Stimulated activated CD8-positive, alpha-beta memory T cell treated with anti-CD3 and anti-CD28 coated beads, Interleukin-7, amount 100 ng/mL, for 4 hours (primary cell): Measurements from ENCODE around the gene VWF.
"Not testable (repeated sequence)": the region's sequence is repeated elsewhere in the genome, so short reads cannot be mapped to it uniquely, and the experiment has no call there.

Source experiments
- DNase-seq, 2 donors: peaks; one replicate each; pipeline ENCODE4 v3.0.0-alpha.2; 2020; ENCODE audit warnings: low read depth in 2 of 2

Gene VWF

GRCh38 chr12:6033546-6033945, 90.9 kb downstream of the VWF start:
- DNase-seq: no peak

GRCh38 chr12:6032726-6033125, 91.7 kb downstream of the VWF start:
- no peak for DNase-seq

- DNase-seq: no peak
Observed at GRCh38 chr12:6031001-6031400, 93.5 kb downstream of the VWF start.

GRCh38 chr12:6030081-6030480, 94.4 kb downstream of the VWF start:
- no peak for DNase-seq

- no peak for DNase-seq
Observed at GRCh38 chr12:6029401-6029800, 95.1 kb downstream of the VWF start.

GRCh38 chr12:6026998-6027397, 97.5 kb downstream of the VWF start:
- no peak for DNase-seq

- not testable (repeated sequence) for DNase-seq
Observed at GRCh38 chr12:6025703-6026298, 98.7 kb downstream of the VWF start.

- not testable (repeated sequence) for DNase-seq
Observed at GRCh38 chr12:6024066-6024465, 100.4 kb downstream of the VWF start.

- no peak for DNase-seq
Observed at GRCh38 chr12:6020930-6021329, 103.5 kb downstream of the VWF start.

- not testable (repeated sequence) for DNase-seq
Observed at GRCh38 chr12:6020511-6020910, 104.0 kb downstream of the VWF start.

GRCh38 chr12:6019256-6019655, 105.2 kb downstream of the VWF start:
- DNase-seq: not testable (repeated sequence)

GRCh38 chr12:6018265-6018664, 106.2 kb downstream of the VWF start:
- no peak for DNase-seq

GRCh38 chr12:6016756-6017155, 107.7 kb downstream of the VWF start:
- DNase-seq: no peak

GRCh38 chr12:6016004-6016403, 108.5 kb downstream of the VWF start:
- not testable (repeated sequence) for DNase-seq

- DNase-seq: not testable (repeated sequence)
Observed at GRCh38 chr12:6015271-6015670, 109.2 kb downstream of the VWF start.

- DNase-seq: not testable (repeated sequence)
Observed at GRCh38 chr12:6010631-6011350, 113.7 kb downstream of the VWF start.

- no peak for DNase-seq
Observed at GRCh38 chr12:5997260-5997659, 127.2 kb downstream of the VWF start.

GRCh38 chr12:5996459-5996858, 128.0 kb downstream of the VWF start:
- DNase-seq: no peak

- no peak for DNase-seq
Observed at GRCh38 chr12:5989621-5990020, 134.8 kb downstream of the VWF start.

- peak; percentile 25 to 43 for DNase-seq
Observed at GRCh38 chr12:5988659-5989116, 135.8 kb downstream of the VWF start.

GRCh38 chr12:5988088-5988487, 136.4 kb downstream of the VWF start:
- no peak for DNase-seq

GRCh38 chr12:5987573-5987972, 136.9 kb downstream of the VWF start:
- DNase-seq: no peak

- no peak for DNase-seq
Observed at GRCh38 chr12:5985471-5985870, 139.0 kb downstream of the VWF start.
